AG09319 (cell line): ENCODE data around the gene SINHCAF.
"Not testable (repeated sequence)": the region's sequence is repeated elsewhere in the genome, so short reads cannot be mapped to it uniquely, and the experiment has no call there.

Experiments
- DNase-seq: peaks from one replicate; pipeline ENCODE4 v3.0.0-alpha.2; 2010; ENCODE audit warnings: low read depth; ENCODE audit errors: extremely low read depth
- TF ChIP-seq, protein P1 (sequence below): IDR thresholded peaks from 2 replicates; pipeline ENCODE4 v1.5.1; 2011; ENCODE audit warnings: low read depth, mild to moderate bottlenecking, inconsistent platforms, low read length, moderate library complexity

The SINHCAF gene

DNA sequence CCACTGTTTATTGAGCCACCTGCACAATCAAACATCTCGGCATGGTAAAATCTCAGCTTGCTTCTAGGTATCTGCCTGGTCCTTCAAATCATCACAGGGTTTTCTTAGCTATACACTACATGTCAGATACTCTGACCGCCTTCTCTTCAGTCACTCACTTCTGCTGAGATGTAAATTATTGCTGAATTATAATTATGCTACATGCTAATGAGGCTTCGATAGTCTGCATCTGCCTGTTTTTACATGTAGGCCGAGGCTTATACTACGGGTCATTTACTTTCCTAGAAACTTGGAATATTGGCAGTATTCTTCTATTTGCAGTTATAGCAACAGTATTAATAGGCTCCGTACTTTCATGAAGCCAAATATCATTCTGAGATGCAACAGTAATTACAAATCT is 77.6 kb downstream of the SINHCAF start:
- TF ChIP-seq, protein P1, sequence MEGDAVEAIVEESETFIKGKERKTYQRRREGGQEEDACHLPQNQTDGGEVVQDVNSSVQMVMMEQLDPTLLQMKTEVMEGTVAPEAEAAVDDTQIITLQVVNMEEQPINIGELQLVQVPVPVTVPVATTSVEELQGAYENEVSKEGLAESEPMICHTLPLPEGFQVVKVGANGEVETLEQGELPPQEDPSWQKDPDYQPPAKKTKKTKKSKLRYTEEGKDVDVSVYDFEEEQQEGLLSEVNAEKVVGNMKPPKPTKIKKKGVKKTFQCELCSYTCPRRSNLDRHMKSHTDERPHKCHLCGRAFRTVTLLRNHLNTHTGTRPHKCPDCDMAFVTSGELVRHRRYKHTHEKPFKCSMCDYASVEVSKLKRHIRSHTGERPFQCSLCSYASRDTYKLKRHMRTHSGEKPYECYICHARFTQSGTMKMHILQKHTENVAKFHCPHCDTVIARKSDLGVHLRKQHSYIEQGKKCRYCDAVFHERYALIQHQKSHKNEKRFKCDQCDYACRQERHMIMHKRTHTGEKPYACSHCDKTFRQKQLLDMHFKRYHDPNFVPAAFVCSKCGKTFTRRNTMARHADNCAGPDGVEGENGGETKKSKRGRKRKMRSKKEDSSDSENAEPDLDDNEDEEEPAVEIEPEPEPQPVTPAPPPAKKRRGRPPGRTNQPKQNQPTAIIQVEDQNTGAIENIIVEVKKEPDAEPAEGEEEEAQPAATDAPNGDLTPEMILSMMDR, result no peak
- no peak for DNase-seq

DNA sequence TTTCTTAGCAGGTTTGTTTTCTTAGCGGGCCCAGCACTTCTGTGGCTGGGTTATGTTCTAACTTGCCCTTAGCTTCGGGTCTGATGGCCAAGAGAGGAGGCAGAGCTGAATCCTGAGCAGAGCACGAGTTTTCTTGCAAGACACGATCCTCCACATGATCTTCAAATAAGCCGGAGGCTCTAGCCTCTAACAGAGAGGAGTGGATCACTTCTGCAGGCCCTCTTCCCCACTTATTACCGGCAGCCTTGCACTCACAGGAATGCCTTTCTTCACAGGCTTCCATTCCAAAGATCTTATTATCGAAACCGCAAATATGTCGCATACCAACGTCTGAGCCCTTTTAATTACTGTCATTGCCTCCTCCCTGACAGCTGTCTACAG is 79.5 kb downstream of the SINHCAF start:
- TF ChIP-seq, protein P1, result no peak

DNA sequence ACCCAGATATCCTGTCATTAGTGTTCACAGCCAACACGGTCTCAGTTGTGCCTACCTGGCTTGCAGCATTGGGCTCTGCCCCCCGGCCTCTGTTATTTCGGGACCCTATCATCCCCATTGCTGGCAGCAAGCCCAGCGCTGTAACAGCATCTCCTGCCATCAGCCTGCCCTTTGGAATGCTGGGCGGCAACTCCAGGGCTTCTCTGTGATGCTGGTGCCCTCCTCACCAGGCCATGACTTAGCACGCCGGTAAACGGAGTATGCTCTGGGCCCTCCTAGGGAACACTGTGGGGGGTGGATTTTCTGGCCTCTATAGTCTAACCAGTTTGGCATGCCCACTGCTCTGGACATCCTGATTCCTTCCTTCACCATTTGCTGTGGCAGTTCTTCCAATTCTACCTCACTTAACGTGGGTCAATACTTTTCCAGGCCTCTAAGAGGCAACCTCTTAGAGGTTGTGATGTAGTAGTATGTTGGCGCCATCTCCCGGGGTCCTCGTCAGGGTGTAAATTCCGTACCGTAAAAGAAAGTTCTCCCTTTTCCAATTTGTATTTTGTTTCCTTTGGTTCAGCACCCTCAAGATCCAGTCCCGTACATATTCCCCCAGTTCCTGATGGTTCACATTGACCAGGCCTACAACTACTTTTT is 80.0 kb downstream of the SINHCAF start:
- TF ChIP-seq, protein P1, result no peak
- no peak for DNase-seq

More for the DNA sequence above, 79.5 kb downstream of the SINHCAF start:
- no peak for DNase-seq

DNA sequence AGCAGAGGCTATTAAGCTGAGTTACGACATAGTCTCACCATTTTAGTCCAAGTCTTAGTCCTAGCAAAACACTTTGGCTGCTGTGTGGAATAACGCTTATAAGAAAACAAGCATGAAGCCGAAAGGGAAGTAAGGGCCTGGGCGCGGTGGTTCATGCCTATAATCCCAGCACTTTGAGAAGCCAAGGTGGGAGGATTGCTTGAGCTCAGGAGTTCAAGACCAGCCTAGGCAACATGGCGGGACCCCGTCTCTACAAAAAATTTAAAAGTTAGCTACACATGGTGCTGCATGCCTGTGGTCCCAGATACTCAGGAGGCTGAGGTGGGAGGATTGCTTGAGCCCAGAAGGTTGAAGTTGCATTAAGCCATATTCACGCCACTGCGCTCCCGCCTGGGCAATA is 83.5 kb downstream of the SINHCAF start:
- DNase-seq, result not testable (repeated sequence)

DNA sequence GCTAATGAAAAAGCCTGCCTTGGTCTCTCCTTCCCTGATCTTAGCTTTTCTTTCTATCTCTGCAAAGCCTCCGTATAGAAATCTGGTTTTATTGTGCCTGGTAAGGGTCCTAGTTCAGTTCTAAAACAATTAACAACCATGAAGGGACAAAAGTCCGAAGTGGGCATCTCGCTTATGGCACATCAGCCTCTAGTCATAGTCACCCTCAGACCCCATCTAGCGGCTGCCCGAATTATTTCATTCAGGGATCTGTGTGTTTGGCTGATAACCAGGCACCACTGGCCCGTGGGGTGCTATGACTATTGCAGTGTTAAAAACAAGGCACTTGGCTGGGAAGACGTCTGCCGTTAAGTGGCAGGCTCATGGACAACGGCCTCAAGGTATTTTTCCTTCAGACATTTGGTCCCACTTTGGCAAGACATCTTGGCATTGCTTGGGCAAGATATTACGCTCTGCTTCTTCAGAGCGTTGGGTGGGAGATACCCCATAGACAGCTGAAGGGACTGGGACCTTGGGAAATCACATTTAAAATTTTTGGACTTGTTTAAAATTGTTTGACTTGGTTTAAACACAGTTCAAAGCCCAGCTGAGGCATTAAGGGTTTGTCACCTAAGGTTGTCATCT is 87.1 kb downstream of the SINHCAF start:
- no peak for DNase-seq
- TF ChIP-seq, protein P1, result peak; percentile 81

DNA sequence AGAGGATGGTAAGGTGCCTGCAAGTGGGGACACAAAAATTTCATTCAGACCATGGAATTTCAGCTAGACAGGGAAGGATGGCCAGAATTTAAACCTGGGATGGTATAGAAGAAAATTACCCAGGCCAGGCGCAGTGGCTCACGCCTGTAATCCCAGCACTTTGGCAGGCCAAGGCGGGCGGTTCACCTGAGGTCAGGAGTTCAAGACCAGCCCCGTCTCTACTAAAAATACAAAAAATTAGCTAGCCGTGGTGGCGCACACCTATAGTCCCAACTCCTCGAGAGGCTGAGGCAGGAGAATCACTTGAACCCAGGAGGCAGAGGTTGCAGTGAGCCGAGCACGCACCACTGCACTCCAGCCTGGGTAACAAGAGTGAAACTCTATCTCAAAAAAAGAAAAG is 87.6 kb downstream of the SINHCAF start:
- not testable (repeated sequence) for DNase-seq

DNA sequence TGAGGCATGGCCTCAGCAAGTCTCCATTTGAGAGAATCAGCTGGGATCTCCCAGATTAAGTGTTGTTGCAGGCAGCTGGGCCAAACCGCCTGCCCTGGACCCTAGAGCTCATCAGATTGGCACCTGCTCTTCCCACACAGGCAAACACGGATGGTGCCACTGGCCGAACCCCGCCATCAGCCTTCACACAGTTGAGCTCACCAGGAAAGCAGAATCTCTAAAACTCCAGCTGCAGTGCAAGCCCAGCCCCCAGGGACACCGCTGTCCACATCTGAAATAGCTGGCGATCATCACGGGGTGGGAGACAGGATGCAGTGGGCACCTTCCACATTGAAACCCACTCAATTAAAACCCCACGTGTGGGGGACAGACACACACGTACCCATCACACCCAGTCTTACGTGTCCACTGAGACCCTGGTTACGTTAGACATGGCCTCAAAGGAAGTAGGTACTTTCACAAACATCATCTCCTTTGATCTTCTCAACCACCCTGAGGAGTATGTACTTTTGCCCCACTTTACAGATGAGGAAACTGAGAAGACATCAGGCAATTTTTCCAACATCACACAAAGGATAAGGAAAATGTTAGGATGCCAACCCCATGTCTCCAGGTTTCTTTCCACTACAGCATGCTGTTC is 88.8 kb downstream of the SINHCAF start:
- TF ChIP-seq, protein P1, result no peak
- DNase-seq, result no peak

DNA sequence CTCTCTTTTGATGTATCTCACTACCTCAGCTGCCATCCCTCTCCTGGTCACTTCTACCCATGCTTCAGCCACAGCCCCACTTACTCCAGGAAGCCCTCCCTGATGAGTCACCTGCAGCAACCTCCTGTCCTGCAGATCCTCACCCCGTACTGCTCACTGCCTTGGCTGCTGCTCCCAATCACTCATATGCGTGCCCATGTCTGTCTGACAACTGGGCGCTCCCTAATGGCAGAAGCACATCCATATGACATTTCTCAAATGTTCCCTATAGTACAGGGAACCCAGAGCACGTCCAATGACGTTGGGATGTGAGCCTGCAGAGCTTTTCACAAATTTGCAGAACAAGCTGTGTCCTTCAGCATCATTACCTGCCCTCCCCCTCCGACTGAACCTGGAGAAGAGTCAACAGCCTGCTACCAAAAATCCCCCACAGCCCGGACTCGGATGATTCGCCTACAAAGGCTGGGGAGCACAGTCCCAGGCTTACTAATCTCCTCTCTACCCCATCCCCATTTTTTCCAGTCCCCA is 90.0 kb downstream of the SINHCAF start:
- TF ChIP-seq, protein P1, result no peak
- no peak for DNase-seq
